Muscle of leg (tissue), 11 donors: ENCODE data around the gene ITGAX. TPM values are rescaled to one million over a fixed set of nuclear protein-coding genes. Genes with fewer than 3 reads are reported as not detected.

Source experiments
- DNase-seq: peaks from one replicate; pipeline ENCODE4 v3.0.0; 2013
- H3K27ac ChIP-seq: one replicate; pipeline ENCODE4 v1.5.1; 2013; ENCODE audit warnings: mild to moderate bottlenecking, low read length, control low read depth
- H3K27me3 ChIP-seq: one replicate; pipeline ENCODE4 v1.6.1; 2013; ENCODE audit warnings: low read length; ENCODE audit not compliant: control insufficient read depth, insufficient read depth
- H3K36me3 ChIP-seq: one replicate; pipeline ENCODE4 v1.6.1; 2013; ENCODE audit warnings: low read length; ENCODE audit not compliant: control insufficient read depth, insufficient read depth
- H3K4me1 ChIP-seq: one replicate; pipeline ENCODE4 v1.6.1; 2013; ENCODE audit warnings: low read length; ENCODE audit not compliant: control insufficient read depth, insufficient read depth
- H3K4me3 ChIP-seq: one replicate; pipeline ENCODE4 v1.5.1; 2013; ENCODE audit warnings: low read length, control low read depth
- H3K9me3 ChIP-seq: replicated peaks from 2 replicates; pipeline ENCODE4 v1.6.1; 2013; ENCODE audit warnings: low read depth, low read length; ENCODE audit not compliant: control insufficient read depth
- WGBS: methylation state at CpG from one replicate; pipeline ENCODE4 v1.1.5; 2013; ENCODE audit warnings: missing lambda C conversion rate; ENCODE audit not compliant: insufficient coverage; 5-methylcytosine and 5-hydroxymethylcytosine counted together
- polyA plus RNA-seq, 8 donors: library from polyadenylated mRNA; unstranded; fragments of 120-200 nt; gene quantifications; one replicate each; pipeline versions ENCODE4 v1.2.1 to v1.2.3, GENCODE V29; 2013; ENCODE audit warnings: inconsistent platforms in 1 of 8, low replicate concordance in 1 of 8; ENCODE audit not compliant: insufficient read length in 8 of 8, insufficient read depth in 1 of 8
- total RNA-seq: library from RNA; stranded (reverse); fragments of 120-200 nt; gene quantifications from one replicate; pipeline ENCODE4 v1.2.4, GENCODE V29; 2013

The ITGAX gene
- total and polyA plus RNA-seq, 9 donors = 0.35 to 1.7 (median 0.64) TPM

GRCh38 chr16:31395647-31396046 lies 40.7 kb downstream of the ITGAX start:
- H3K4me3 ChIP-seq = no peak overlapping the region
- H3K9me3 ChIP-seq = peaks cover 6% of the 10 kb centered on the region
- no peaks in the 10 kb centered on the region for H3K4me1 ChIP-seq
- H3K36me3 ChIP-seq = no peaks in the 10 kb centered on the region
- DNase-seq = peak; percentile 53
- no peak overlapping the region for H3K27ac ChIP-seq
- H3K27me3 ChIP-seq = peaks cover 2% of the 10 kb centered on the region
- no CpG with 5 or more reads among the region's 6 CpGs for WGBS

GRCh38 chr16:31397096-31397660 lies 42.2 kb downstream of the ITGAX start:
- 77% methylated on average over 13 of the region's 18 CpGs for WGBS
- DNase-seq = no peak
- peaks cover 2% of the 10 kb centered on the region for H3K27me3 ChIP-seq
- no peak overlapping the region for H3K27ac ChIP-seq
- no peak overlapping the region for H3K4me3 ChIP-seq
- no peaks in the 10 kb centered on the region for H3K4me1 ChIP-seq
- H3K36me3 ChIP-seq = no peaks in the 10 kb centered on the region
- H3K9me3 ChIP-seq = peaks cover 6% of the 10 kb centered on the region

- no peaks in the 10 kb centered on the region for H3K4me1 ChIP-seq
- no peak overlapping the region for H3K4me3 ChIP-seq
- DNase-seq = no peak
- no peaks in the 10 kb centered on the region for H3K36me3 ChIP-seq
- peaks cover 2% of the 10 kb centered on the region for H3K27me3 ChIP-seq
- H3K9me3 ChIP-seq = peaks cover 6% of the 10 kb centered on the region
- 76% methylated on average over 7 of the region's 9 CpGs for WGBS
- H3K27ac ChIP-seq = no peak overlapping the region
Observed at GRCh38 chr16:31397701-31398100, 42.7 kb downstream of the ITGAX start.

GRCh38 chr16:31400191-31400590 lies 45.2 kb downstream of the ITGAX start:
- Histone ChIP-seq H3K4me3 (no peak overlapping the region), H3K36me3 (no peaks in the 10 kb centered on the region), H3K27me3 (peaks cover 1% of the 10 kb centered on the region), H3K9me3 (peaks cover 6% of the 10 kb centered on the region), H3K4me1 (no peaks in the 10 kb centered on the region), H3K27ac (no peak overlapping the region)
- WGBS = no CpG with 5 or more reads among the region's 2 CpGs
- DNase-seq = no peak

GRCh38 chr16:31401436-31401835 lies 46.5 kb downstream of the ITGAX start:
- H3K4me3 ChIP-seq = no peak overlapping the region
- WGBS = 73% methylated on average over 5 of the region's 11 CpGs

GRCh38 chr16:31402687-31403086 lies 47.7 kb downstream of the ITGAX start:
- no peaks in the 10 kb centered on the region for H3K27me3 ChIP-seq
- 80% methylated on average over 1 of the region's 1 CpG for WGBS
- peaks cover 6% of the 10 kb centered on the region for H3K9me3 ChIP-seq
- no peaks in the 10 kb centered on the region for H3K36me3 ChIP-seq
- DNase-seq = no peak
- no peak overlapping the region for H3K4me3 ChIP-seq
- H3K27ac ChIP-seq = no peak overlapping the region
- H3K4me1 ChIP-seq = no peaks in the 10 kb centered on the region

More at GRCh38 chr16:31401436-31401835, 46.5 kb downstream of the ITGAX start:
- no peaks in the 10 kb centered on the region for H3K4me1 ChIP-seq
- peaks cover 6% of the 10 kb centered on the region for H3K9me3 ChIP-seq
- no peaks in the 10 kb centered on the region for H3K27me3 ChIP-seq
- H3K27ac ChIP-seq = no peak overlapping the region
- no peaks in the 10 kb centered on the region for H3K36me3 ChIP-seq
- DNase-seq = no peak

GRCh38 chr16:31403590-31404352 lies 48.8 kb downstream of the ITGAX start:
- Histone ChIP-seq H3K27me3 (peaks cover 3% of the 10 kb centered on the region), H3K27ac (no peak overlapping the region), H3K4me3 (no peak overlapping the region), H3K9me3 (peaks cover 6% of the 10 kb centered on the region), H3K36me3 (no peaks in the 10 kb centered on the region), H3K4me1 (no peaks in the 10 kb centered on the region)
- 88% methylated on average over 3 of the region's 21 CpGs for WGBS
- DNase-seq = no peak

GRCh38 chr16:31404353-31405064 lies 49.5 kb downstream of the ITGAX start:
- Histone ChIP-seq H3K9me3 (peaks cover 4% of the 10 kb centered on the region), H3K27me3 (peaks cover 3% of the 10 kb centered on the region), H3K27ac (no peak overlapping the region), H3K4me3 (no peak overlapping the region), H3K36me3 (no peaks in the 10 kb centered on the region), H3K4me1 (no peaks in the 10 kb centered on the region)
- WGBS = 47% methylated on average over 3 of the region's 9 CpGs
- DNase-seq = peak; percentile 15

- no peak overlapping the region for H3K4me3 ChIP-seq
- no peaks in the 10 kb centered on the region for H3K36me3 ChIP-seq
- WGBS = 82% methylated on average over 8 of the region's 8 CpGs
- H3K27ac ChIP-seq = no peak overlapping the region
- H3K9me3 ChIP-seq = no peaks in the 10 kb centered on the region
- peaks cover 3% of the 10 kb centered on the region for H3K27me3 ChIP-seq
- no peak for DNase-seq
- H3K4me1 ChIP-seq = no peaks in the 10 kb centered on the region
Observed at GRCh38 chr16:31407406-31407805, 52.4 kb downstream of the ITGAX start.

- DNase-seq = no peak
- Histone ChIP-seq H3K27me3 (peaks cover 6% of the 10 kb centered on the region), H3K36me3 (no peaks in the 10 kb centered on the region), H3K9me3 (no peaks in the 10 kb centered on the region), H3K27ac (no peak overlapping the region), H3K4me3 (no peak overlapping the region), H3K4me1 (no peaks in the 10 kb centered on the region)
- WGBS = no CpG with 5 or more reads among the region's 3 CpGs
Observed at GRCh38 chr16:31409433-31409832, 54.5 kb downstream of the ITGAX start.
